AML-193 (cell line): ENCODE measurements around the gene HSPA8.
"Not testable (repeated sequence)": the region's sequence is repeated elsewhere in the genome, so short reads cannot be mapped to it uniquely, and the experiment has no call there.

Experiments used
- DNase-seq, 2 experiments: peaks; one replicate each; lab custom pipeline; 2025; lab: John Stamatoyannopoulos, UW

HSPA8 gene

DNA sequence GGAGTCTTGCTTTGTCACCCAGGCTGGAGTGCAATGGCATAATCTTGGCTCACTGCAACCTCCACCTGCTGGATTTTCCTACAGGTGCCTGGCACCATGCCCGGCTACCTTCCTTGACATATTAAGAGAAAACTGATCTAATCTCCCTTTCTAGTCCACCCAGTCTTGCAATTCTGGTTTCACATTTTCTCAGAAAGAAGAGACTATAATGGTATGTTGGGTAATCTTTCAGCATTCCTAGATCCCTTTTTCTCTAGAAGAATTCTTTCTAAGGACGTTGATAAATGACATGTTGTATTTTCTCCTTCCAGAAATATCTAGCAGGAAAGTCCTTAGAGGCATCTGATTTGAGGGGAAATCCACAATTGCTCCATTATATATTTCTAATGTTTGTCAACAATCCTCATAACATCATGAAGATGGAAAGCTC lies 10.4 kb upstream of the HSPA8 start:
- no peak for DNase-seq

DNA sequence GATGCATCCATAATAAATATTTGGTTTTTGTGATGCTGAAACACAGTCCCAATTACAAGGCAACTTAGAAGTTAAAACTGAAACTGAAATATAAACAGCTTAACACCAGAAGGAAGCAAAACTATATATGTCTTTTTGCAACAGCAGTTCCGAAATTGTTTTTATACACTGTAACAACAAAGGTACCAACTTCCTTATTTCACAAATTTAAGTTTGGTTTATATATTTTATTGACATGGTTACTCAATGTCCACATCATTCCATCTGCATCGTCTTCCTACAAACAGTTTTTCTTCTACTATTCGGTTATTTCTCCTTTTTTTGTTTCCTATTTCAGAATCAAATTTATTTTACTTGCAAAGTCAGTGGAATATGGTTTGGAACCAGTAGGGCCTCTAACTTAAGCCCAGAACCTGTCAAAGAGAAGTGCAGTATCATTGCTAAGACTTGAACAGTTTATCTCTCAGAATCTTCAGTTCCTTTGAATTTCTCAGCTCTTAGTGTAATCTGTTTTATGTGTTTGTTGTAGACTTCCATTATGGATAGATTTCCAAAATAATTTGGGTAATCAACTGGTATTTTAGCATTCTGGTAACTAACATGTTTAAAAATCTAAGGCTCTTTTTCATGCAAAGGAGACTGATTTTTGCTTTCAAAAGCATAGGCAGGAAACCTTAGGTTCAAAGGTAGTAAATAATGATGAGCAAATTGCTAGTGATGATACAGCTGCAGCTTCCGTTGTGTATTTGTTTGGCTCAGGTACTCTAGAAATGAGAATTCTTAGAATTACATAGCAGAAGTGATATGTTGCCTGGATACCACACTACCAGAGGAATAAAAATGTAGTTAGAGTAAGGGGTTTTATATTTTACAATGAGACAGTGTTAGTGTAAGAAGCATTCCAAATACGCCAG lies 8.2 kb upstream of the HSPA8 start:
- peak in 1 of 2 experiments; percentile 24 for DNase-seq

DNA sequence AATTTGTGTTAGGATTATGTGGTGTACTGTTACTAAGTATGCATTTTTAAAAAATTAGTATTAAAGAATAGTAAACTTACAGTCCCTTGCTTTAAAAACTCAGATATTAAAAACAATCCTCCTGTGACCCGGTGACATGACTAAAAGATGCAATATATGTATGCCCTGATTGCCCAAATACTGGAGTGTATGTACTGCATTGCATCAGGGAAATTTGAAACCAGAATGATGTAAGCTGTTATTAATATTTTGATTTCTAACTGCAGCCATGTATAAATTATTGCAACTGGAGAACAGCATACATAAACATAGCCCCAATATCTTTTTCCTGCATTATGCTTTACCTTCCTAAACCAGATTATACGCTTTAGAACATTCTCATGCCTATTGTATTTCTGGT lies 3.7 kb upstream of the HSPA8 start:
- no peak for DNase-seq

DNA sequence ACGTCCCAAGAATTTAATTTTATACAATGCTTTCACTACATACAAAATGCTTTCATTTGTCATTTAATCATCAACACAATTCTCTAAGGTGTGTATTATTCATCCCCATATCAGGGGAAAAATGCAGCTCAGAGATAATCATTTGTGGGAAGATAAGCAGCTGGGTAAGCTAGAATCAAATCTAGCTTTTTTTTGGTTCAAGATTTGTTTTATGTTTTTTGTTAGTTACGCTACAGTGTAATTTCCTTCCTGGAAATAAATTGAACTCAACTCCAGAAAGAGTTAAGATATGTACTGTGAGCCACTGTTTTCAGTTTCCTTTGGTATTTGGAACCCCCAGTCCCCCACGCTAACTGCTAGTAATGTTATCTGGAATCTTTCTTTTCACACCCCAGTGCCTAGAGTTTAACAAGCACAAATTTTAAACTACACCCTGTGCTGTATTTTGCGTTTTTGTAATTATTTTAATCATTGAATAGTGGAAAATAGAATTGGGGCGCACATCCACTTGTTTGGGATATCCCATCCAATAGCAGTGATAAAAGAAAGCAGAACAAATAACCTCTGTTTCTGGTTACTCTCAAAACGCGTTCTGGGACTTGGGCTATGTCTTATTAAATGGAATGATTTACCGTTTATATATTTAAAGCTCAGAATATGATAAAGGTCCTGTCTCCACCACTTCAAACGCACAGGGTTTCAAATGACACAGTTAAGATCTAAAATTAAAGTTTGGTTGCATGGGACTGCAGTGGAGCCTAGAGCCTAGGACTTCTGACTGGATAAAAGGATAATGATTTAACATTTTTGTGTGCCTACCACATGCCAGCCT lies 2.1 kb upstream of the HSPA8 start:
- no peak for DNase-seq

DNA sequence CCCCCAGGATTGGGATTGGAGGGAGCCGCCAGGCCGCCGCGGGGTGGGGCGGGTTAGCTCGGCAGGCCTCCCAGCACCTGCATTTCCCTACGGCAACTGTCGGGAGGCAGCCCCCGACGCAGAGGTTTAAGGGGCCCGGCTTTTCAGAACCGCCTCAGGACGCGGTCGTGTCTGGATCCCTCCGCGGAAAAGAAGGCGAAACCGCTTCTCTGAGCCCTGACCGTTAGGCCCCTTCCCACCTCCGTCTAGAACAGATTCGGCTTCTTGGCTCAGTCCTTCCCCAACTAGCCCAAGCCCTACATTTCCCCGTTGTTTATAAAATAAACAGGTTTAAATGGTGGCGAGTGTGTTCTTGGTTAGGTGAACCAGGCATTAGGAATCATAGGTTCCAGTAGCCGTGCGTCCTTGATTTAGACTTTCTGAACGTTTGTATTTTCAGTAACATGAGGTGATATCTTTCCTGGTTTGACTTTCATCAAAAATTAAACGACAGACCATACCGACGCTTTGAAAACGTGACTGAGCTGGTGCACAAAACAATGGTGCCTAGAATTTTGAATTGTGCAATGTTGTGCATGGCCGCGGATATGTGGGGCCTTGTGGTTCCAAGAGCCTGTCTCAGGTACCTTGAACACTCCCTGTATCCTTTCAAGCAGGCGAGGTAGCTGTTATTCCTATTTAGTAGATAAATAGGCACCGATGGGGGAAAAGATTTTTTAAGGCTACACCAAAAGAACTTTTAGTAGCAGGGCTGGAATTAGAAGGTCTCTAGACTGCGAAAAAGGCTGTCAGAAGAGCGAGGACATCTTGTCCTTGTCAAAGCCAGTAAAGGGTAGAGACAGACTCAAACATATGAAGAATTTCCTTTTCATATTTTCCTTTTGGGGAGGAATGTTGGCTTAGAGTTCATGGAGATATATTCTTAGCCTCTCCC lies 1.2 kb upstream of the HSPA8 start:
- DNase-seq = peak; percentile 55 to 58

DNA sequence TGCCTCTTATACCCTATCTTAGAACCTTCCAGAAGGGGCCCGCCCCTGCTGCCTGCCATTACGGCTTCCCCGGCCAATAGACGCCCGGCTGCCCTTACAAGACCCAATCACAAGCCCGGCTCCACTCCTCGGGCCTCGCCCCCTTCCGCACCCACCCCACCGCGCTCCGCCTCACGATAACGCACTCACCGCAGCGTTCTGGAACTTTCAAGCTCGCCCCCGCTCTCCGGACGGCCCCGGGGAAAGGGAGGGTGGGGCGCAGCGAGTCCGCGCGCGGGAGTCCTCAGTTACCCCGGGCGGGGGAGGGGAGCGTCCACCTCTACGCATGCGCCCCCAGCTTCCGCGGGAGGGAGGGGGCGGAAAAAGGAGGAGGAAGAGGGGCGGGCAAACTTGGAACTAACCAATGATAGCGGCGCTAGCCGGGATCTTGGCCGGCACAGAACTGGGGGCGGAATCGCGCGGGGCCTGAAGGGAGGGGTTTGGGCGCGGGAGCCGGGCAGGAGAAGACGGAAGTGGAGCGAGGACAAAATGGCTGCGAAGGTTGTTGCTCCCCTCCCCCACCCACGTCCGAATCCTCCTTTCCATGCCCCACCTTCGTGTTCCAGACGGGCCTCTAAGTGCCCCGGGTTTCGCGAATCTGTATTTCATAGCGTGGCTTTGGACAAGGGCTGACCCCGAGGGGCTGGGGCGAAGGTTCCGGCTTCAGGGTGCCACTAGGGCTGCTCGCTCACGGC lies 389 bp upstream of the HSPA8 start:
- DNase-seq = peak; percentile 99 to 100

DNA sequence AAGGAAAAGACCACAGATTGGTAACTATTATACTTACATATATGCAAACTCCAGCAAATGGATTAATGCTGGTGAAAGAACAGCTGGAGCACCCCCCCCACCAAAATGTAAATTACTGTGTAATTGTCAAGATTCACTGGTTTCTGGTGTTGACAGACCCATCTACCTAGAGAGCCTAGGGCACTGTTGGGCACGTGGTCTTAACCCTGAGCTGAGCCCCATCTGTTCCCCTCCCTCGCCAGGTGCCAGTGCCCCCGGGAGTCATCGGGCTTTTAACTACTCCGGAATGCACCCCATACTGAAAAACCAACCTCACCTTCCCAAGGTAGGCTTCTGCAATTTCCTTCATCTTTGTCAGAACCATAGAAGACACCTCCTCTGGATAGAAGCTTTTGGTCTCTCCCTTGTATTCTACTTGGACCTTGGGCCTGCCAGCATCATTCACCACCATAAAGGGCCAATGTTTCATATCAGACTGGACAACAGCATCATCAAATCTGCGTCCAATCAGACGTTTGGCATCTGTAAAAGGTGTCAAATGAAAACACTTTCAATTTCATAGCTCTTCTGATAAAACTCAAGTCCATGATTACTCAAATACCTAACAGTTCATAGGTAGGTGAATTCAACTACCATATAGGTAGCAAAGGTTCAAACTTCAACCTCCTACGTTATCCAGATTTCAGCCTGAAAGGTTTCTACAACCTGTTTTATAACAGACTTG lies 1.5 kb downstream of the HSPA8 start:
- DNase-seq = no peak

DNA sequence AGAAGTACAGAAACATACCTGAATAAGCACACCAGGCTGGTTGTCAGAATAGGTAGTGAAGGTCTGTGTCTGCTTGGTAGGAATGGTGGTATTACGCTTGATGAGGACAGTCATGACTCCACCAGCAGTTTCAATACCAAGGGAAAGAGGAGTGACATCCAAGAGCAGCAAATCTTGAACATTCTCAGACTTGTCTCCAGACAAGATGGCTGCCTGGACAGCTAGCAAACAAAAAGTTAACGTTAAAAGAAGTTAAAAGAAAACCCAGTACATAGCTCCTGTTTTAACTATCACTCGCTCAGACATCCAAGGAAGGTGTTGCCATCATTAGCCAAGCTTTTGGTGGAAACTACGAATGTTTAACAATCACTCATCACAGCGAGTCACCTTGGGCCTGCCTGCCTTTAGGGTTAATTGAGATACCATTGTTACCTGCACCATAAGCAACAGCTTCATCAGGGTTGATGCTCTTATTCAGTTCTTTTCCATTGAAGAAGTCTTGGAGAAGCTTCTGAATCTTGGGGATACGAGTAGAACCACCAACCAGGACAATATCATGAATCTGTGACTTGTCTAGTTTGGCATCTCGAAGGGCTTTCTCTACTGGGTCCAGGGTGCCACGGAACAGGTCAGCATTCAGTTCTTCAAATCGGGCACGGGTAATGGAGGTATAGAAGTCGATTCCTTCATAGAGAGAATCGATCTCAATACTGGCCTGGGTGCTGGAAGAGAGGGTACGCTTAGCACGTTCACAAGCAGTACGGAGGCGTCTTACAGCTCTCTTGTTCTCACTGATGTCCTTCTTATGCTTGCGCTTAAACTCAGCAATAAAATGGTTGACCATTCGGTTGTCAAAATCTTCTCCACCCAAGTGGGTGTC lies 2.7 kb downstream of the HSPA8 start:
- DNase-seq = not testable (repeated sequence)

DNA sequence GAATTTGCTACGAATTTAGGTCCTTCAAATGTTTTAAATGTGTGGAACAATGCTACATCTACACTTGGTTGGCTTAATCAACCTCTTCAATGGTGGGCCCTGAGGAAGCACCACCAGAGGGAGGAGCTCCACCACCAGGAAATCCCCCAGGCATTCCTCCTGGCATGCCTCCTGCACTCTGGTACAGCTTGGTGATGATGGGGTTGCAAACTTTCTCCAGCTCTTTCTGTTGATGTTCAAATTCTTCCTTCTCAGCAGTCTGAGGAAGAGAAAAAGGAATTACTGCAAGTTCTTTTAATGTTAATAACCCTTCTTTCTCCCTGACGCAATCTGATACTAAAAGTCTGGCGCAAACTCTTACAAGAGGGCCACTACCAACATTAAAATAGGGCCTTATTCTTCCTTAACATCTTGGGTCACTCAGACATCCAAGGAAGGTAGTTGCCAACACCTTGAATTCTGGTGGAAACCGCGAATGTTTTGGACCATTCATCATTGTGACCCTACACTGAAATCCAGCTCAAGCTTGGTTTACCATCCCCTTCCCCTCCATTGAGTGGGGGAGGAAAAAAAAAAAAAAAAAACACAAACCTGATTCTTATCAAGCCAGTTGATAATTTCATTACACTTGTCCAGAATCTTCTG lies 4.2 kb downstream of the HSPA8 start:
- DNase-seq = no peak

DNA sequence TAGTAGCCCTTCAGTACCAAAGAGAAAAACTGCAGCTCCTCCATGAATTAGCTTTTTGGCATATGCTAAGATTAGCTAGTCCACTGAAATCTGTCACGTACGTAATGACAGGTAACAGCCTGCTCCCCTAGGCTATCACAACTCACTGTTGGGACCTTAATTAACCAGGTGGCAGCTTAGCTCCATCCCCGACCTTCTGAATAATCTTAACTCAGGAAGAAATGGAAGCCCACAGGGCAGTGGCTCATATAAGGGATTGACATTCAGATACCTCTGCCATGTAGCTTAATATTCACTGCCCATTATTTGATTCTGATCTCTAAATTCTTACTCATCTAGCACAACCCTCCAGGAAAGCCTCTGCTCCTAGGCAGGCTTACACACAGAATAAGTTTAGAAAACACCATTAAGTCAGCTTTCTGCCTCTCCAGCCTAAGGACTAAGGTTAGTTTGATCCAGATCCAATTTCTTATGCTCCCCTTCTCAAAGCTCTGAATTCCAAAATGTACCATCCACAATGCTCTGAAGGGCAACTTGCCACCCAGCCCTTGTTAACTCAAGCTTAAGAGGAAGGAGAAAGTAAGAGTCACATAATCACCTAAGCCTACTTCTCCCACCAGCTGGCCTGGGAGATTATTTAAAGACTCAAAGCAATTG lies 5.0 kb downstream of the HSPA8 start:
- no peak for DNase-seq

DNA sequence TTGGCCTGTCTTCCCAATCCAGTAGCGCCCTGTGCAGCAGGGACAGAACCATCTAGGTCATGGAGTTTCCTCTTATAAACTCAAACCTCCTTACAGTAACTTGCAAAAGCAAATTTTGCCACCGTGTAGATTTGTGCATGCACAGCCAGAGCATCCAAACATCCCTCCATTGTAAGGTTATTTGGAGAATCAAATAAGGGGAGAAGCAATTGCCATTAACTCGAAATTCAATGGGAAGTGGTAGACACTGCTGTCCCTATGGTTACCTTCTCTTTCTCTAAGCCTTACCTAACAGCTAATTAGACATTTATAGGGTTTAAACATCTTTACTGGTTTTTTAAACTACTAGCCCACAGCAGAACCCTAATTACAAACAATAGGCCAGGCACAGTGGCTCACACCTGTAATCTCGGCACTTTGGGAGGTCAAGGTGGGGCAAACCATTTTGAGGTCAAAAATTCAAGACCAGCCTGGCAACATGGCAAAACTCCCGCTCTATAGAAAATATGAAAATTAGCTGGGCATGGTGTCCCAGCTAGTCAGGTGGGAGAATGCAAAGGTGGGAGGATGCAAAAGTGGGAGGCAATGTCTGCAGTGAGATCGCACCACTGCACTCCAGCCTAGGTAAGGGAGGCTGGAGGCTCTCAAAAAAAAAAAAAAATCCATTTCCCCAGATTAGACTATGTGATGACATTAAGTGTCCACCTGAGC lies 6.6 kb downstream of the HSPA8 start:
- no peak for DNase-seq

DNA sequence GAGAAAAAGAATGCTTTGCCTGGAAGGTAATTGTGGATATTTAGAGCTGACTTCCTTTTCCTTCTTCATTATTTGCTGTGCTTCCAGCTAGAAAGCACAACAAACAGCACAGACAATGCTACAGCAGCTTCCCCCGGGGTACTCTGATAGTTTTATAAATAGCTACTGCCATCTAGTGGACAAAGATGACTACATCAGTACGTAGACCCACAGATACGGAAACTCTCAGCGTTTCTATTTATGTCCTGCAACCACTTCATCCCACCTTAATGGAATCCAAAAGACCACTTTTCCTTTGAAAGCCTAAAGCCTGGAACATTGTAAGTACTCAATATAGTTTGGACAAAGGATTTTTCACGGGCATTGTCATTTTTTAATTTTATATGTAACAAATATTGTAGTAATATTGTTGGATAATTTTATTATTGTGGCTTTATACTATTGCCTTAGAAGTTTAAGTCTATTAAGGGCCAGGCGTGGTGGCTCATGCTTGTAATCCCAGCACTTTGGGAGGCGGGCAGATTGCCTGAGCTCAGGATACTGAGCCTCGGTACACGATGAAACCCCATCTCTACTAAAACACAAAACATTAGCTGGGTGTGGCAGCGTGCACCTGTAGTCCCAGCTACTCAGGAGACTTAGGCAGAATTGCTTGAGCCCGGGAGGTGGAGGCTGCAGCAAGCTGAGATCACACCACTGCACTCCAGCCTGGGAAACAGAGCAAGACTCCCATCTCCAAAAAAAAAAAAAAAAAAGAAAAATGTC lies 7.5 kb downstream of the HSPA8 start:
- peak; percentile 65 to 80 for DNase-seq

DNA sequence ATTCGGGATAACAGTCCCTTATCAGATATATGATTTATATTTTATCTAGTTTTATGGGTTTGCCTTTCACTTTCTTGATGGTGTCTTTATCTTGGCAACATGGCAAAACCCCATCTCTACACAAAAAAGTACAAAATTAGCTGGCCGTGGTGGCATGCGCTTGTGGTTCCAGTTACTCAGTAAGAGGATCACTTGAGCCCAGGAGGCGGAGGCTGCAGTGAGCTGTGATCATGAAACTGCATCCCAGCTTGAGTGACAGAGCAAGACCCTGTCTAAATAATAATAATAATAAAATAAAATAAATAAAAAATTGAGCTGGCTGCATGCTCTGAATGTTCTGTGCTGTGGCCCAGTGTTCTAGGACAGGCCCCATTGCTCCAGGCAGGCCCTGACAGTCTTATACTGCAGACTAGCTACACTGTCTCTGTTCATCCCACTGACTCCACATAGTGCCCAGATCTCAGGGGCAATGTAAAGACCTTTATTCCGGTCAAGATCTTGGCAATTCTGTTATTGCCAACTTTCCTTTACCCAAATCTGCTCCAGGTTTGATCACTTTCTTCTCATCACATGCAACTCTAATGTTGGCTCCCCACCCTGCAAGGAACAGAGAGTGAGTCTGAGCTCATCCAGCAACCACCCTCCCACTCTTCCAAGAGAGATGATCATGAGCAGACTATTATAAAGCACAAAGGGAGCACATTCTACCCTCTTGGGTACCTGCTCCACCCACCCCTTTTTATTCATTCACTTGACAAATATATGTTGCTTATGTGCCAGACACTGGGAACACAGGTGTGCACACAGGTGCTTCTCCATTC lies 8.8 kb downstream of the HSPA8 start:
- DNase-seq = no peak

DNA sequence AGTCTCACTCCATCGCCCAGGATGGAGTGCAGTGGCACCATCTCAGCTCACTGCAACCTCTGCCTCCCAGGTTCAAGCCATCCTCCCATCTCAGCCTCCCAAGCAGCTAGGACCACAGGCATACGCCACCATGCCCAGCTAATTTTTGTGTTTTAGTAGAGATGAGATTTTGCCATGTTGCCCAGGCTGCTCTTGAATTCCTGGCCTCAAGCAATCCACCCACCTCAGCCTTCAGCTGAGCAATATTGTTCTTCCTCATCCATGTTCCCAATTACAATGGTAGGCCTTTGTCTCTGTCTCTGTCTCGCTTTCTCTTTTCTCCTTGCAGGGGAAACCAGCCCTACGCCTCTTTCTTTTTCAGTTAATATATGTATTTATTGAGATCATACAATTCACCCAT lies 10.3 kb downstream of the HSPA8 start:
- no peak for DNase-seq

DNA sequence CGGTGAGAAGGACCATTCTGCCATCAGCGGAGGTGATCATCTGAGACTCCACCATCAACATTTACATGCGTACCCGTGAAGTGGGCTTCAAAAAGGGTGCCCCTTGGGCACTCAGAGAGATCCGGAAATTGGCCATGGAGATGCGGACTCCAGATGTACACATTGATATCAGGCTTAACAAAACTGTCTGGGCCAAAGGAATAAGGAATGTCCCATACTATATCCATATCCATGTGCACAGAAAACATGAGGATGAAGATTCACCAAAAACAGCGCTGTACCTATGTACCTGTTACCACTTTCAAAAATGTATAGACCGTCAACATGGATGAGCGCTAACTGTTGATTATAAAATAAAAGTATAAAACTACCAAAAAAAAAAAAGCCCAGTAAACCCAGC lies 10.8 kb downstream of the HSPA8 start:
- DNase-seq = no peak

DNA sequence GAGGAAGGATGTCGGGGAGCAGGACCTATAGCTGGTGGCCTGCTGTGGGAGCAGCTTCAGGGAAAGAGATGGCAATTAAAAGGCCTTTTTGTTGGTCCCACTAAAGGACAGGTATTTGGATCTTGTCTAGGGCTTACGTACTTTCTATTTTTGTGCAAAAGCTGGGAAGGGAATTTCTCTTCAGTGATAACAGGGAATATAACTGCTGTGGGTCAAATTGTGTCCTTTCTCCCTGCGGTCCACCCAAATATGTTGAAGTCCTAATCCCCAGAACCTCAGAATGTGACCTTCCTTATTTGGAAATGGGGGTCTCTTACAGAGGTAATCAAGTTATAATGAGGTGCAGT lies 14.0 kb downstream of the HSPA8 start:
- no peak for DNase-seq
